ENCODE data around the gene CPLANE1.
A peak's percentile ranks its signal among the peaks of the same experiment; 100 is the strongest.
"Not testable (repeated sequence)": the region's sequence is repeated elsewhere in the genome, so short reads cannot be mapped to it uniquely, and the experiment has no call there.

The CPLANE1 gene

GRCh38 chr5:37121465-37121864, 127.7 kb downstream of the CPLANE1 start:
- DNase-seq (ENCODE audit: low read depth in 2 of 2): no peak

GRCh38 chr5:37121027-37121426, 128.1 kb downstream of the CPLANE1 start:
- no peak for DNase-seq (ENCODE audit: low read depth in 2 of 2)

DNA sequence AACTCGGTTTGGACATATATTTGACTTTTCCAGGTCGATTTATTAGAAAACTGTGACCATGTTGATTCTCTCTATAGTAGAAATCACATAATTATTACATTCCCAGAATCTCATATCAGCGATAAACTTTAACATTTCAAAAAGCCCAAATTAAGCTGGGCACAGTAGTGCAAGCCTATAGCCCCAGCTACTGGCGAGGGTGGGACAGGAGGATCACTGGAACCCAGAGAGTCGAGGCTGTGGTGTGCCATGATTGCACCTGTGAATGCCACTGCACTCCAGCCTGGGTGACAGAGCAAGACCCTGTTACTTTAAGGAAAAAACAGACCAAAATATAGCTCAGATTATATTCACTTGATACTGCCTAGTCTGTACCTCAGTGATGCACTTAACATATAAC, 128.9 kb downstream of the CPLANE1 start:
- DNase-seq (ENCODE audit: low read depth in 2 of 2): no peak

GRCh38 chr5:37116359-37116758, 132.8 kb downstream of the CPLANE1 start:
- no peak for DNase-seq (ENCODE audit: low read depth in 2 of 2)

GRCh38 chr5:37112383-37112991, 136.7 kb downstream of the CPLANE1 start:
- DNase-seq (ENCODE audit: low read depth in 2 of 2): no peak

GRCh38 chr5:37111426-37112382, 137.5 kb downstream of the CPLANE1 start:
- no peak for DNase-seq (ENCODE audit: low read depth in 2 of 2)

GRCh38 chr5:37110135-37110534, 139.0 kb downstream of the CPLANE1 start:
- no peak for DNase-seq (ENCODE audit: low read depth in 2 of 2)

DNA sequence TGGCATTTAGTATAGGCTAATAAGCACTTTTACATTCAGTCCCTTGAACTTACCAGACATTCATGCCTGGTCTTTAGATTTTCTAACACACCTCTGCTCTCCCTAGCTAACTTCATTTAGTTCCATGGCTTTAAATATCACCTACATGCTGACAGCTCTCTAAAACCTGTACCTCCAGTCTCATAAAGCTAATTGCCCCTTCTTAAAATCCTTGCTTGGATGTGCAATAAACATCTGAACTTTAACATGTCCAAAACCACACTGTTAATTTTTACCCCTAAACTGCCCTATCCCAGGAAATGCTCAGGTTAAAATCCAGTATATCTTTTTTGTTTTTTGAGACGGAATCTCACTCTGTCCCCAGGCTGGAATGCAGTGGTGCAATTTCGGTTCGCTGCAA, 139.8 kb downstream of the CPLANE1 start:
- DNase-seq (ENCODE audit: low read depth in 2 of 2): no peak

DNA sequence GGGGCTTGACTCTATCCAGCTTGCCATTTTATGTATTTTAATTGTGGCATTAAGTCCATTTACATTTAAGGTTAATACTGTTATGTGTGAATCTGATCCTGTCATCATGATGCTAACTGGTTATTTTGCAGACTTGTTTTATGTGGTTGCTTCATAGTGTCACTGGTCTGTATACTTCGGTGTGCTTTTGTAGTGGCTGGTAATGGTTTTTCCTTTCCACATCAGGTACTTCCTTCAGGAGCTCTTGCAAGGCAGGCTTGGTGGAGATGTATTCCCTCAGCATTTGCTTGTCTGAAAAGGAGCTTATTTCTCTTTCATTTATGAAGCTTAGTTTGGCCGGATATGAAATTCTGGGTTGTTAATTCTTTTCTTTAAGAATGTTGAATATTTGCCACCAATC, 145.9 kb downstream of the CPLANE1 start:
- no peak for DNase-seq (ENCODE audit: low read depth in 2 of 2)

- not testable (repeated sequence) for DNase-seq (ENCODE audit: low read depth in 2 of 2)
Observed at GRCh38 chr5:37099267-37099666, 149.9 kb downstream of the CPLANE1 start.

DNA sequence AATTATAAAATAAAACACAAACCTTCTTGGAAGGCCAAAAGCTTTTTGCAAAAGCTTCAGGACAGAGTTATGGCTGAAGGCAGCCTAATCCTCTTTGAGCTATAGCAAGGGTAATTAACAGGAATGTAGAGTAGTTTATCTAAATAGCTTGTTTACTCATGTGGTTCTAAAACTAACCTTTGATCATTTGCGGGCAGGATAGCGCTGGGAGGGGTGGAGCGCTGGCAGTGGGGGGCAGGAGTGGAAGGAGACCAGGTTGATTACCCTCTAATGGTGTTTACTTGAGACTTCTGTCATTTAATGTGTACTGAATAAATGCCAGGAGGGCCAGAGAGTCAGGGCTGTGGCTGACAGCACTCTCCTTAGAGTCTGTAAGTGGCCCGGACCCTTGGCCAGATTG, 155.4 kb downstream of the CPLANE1 start:
- not testable (repeated sequence) for DNase-seq (ENCODE audit: low read depth in 2 of 2)

DNA sequence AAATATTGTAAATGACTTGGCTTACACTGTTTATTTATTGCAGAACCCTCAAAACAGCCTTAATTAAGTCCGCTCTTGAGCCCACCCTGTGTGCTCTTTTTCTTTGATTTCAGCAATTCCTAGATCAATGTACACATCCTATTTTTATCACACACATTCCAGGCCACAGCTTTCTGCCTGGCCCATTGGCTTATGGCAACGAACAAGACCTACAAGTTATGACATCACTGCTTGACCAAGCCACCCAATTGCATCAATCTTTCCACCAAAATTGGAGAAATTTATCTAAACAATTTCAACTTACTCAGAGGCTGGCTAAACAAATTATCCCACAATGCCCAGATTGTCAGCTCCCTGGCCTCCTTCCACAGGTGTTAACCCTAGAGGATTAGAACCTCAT, 158.4 kb downstream of the CPLANE1 start:
- no peak for DNase-seq (ENCODE audit: low read depth in 2 of 2)

DNA sequence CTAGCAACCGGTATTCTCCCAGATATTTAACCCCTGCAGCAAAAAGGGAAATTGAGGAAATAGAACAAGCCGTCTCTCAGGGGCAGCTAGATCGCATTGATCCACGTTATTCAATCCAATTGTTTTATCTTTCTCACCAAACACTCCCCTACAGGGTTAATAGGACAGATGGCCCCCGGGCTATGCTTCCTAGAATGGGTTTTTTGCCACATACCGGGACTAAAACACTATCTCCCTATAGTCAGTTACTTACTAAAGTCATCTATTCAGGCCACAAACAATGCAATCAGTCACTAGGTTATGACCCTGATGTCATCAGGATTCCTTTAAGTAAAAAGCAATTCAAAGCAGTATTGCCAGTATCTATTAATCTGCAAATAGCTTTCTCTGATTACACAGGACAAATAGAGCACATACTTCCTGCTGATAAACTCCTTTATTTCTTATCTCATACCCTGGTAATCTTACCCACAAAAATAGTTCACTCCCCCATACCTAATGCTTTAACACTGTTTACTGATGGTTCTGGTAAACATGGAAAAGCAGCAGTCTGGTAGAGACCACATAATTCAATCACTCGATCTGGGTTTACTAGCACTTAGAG, 159.0 kb downstream of the CPLANE1 start:
- DNase-seq (ENCODE audit: low read depth in 2 of 2): no peak

GRCh38 chr5:37088009-37088408, 161.2 kb downstream of the CPLANE1 start:
- DNase-seq (ENCODE audit: low read depth in 2 of 2): no peak

DNA sequence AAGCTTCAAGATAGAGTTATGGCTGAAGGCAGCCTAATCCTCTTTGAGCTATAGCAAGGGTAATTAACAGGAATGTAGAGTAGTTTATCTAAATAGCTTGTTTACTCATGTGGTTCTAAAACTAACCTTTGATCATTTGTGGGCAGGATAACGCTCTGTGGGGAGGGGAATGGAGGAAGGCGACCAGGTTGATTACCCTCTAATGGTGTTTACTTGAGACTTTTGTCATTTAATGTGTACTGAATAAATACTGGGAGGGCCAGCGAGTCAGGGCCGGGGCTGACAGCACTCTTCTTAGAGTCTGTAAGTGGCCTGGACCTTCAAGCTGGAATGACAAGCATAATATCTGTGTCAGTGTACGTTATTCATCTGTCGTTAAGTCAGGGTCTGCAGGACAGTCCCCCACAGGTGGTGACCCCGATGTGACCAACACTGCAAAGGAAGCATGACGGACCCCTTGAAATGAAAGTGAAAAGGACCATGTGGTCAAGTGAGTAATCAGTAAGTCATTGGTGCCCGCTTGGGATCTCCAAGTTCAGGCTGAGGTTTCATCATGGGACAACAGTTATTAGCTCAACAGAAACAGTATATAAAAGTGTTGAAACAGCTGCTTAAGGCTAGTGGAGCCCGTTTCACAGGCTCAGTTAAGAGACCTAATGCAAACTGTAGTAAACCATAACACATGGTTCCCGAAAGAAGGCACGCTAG, 162.6 kb downstream of the CPLANE1 start:
- no peak for DNase-seq (ENCODE audit: low read depth in 2 of 2)

DNA sequence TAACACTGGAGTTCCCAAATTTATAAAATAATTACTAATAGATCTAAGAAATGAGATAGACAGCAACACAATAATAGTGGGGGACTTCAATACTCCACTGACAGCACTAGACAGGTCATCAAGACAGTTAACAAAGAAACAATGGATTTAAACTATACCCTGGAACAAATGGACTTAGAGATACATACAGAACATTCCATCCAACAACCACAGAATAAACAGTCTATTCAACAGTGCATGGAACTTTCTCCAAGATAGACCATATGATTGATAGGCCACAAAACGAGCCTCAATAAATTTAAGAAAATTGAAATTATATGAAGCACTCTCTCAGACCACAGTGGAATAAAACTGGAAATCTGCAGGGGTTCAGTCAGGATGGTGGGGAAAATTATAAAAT, 163.2 kb downstream of the CPLANE1 start:
- not testable (repeated sequence) for DNase-seq (ENCODE audit: low read depth in 2 of 2)

DNA sequence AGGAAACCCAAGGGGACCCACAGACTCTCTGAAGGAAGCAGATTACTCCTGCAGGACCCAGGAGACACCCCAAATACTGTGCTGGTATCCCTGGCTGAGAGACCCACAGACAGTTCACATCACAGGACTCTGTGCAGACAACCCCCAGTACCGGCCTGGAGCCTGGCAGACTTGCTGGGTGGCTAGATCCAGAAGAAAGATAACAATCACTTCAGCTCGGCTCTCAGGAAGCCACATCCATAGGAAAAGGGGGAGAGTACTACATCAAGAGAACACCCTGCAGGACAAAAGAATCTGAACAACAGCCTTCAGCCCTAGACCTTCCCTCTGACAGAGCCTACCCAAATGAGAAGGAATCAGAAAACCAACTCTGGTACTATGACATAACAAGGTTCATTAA, 166.2 kb downstream of the CPLANE1 start:
- DNase-seq (ENCODE audit: low read depth in 2 of 2): not testable (repeated sequence)

DNA sequence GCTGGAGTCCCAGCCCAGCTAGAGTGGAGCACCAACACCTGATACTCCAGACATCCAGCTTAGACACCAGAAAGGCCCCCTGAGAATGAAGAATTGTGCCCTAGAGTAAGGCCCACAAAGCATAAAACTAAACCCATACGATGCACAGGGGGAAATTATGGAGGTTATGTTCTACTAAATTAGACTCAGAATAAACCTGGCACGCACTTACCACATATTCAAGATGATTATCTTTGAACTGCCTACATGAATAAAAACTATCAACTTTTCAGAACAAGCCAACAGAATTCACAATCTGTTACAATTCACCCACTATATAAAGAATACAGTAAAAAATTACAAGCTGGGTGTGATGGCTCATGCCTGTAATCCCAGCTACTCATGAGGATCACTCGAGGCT, 168.5 kb downstream of the CPLANE1 start:
- no peak for DNase-seq (ENCODE audit: low read depth in 2 of 2)

GRCh38 chr5:37077146-37077545, 172.0 kb downstream of the CPLANE1 start:
- DNase-seq (ENCODE audit: low read depth in 2 of 2): no peak

DNA sequence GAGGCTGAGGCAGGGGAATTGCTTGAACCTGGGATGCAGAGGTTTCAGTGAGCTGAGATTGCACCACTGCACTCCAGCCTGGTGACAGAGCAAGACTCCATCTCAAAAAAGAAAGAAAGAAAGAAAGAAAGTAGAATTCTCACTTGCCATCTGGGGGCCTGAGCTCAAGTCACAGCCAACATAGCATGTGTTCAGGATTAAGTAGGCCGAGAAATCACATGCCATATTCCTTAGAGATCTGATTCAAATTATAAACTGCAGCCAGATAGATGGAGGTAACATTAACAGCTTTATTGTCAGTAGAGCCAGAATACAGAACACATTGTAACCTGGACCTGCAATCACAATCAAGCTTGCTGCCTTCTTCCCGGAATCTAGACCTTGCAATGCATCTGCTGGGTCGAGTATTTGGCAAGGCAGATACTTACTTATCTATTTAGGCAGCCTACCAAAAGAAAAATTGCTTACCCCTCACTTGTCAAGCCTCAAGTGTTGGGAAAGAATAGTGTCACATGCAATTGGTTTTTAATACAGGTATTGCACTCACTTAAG, 173.7 kb downstream of the CPLANE1 start:
- no peak for DNase-seq (ENCODE audit: low read depth in 2 of 2)

GRCh38 chr5:37071901-37072581, 177.1 kb downstream of the CPLANE1 start:
- peak; percentile 20 to 33 for DNase-seq (ENCODE audit: low read depth in 2 of 2)

Measured in fibroblast of skin of left quadriceps (primary cell).